Measurements from ENCODE around the gene PIGQ.

- TF ChIP-seq CSRNP3 (CRISPR knock-in tag; IDR thresholded peaks at IDR 0.05): no peak
- TF ChIP-seq ESRRG (CRISPR knock-in tag; IDR thresholded peaks at IDR 0.05): no peak
- no peak for TF ChIP-seq PPARA (CRISPR knock-in tag; IDR thresholded peaks at IDR 0.05; ENCODE audit: borderline replicate concordance)
- no peak for TF ChIP-seq ZNF70 (CRISPR knock-in tag; IDR thresholded peaks at IDR 0.05)
- no peak for TF ChIP-seq ZFP3 (CRISPR knock-in tag; IDR thresholded peaks at IDR 0.05)
- no peak for TF ChIP-seq ZC3H10 (CRISPR knock-in tag; IDR thresholded peaks at IDR 0.05)
- no peak for TF ChIP-seq ARNTL (CRISPR knock-in tag; IDR thresholded peaks at IDR 0.05; ENCODE audit: borderline replicate concordance, low read depth)
Measured at GRCh38 chr16:576823-577201, 7.0 kb downstream of the PIGQ start.
